RWPE1 (cell line): ENCODE data around the gene KRT78.

Source experiments
- CTCF ChIA-PET: fragments of 350-600 bp; sonication (Branson Sonifier 250); formaldehyde crosslinking; extraction: SDS; loops from one replicate; lab custom pipeline; 2021; lab: Yijun Ruan, JAX
- POLR2A ChIA-PET: fragments of 400-600 bp; formaldehyde crosslinking; extraction: SDS; loops from one replicate; lab custom pipeline; 2020; ENCODE audit warnings: antibody characterized with exemption; ENCODE audit not compliant: low non-redundant PET; lab: Yijun Ruan, JAX
- DNase-seq: peaks from one replicate; pipeline ENCODE4 v3.0.0; 2012; ENCODE audit warnings: low spot score
- H3K27ac ChIP-seq: fragments of 450-650 bp; 2 replicates; pipeline ENCODE4 v1.5.1; 2017
- CTCF ChIP-seq: fragments of 450-650 bp; conservative IDR thresholded peaks from 2 replicates; pipeline ENCODE4 v1.5.1; 2017; ENCODE audit warnings: low read depth, mild to moderate bottlenecking

The KRT78 gene

GRCh38 chr12:52798671-52799504 lies 49.9 kb downstream of the KRT78 start:
- ChIA-PET POLR2A (no interaction called here), CTCF (no interaction called here)
- DNase-seq, result peak; percentile 85
- TF ChIP-seq CTCF, result no peak
- H3K27ac ChIP-seq, result no peak overlapping the region

DNA sequence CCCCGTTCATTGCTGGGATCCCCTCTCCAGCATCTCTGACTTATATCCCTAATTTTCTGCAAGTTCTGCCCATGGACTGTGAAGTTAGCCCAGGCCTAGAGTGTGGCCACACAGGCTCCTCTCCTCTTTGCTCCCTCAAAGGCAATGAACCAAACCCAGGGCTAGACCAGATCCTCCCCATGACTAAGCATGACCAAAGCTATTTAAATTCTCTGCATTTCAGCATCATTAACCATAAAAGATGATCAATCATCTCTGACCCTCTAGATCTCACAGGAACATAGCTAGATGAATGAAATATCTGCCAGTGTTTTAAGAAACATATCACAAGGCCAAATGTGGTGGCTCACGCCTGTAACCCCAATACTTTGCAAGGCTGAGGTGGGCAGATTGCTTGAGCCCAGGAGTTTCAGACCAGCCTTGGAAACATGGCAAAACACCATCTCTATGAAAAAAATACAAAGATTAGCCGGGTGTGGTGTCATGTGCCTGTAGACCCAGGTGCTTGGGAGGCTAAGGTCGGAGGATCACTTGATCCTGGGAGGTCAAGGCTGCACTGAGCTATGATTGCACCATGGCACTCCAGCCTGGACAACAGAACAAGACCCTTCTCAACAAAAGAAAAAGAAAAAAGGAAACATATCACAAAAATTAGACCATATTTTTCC lies 50.7 kb downstream of the KRT78 start:
- CTCF ChIA-PET, result interaction anchor here (0.7 kb wide), 1 partner anchor 25 kb away, joined by 3 read pairs; no protein-coding TSS in a partner anchor
- TF ChIP-seq CTCF, result no peak
- DNase-seq, result peak; percentile 64
- no peak overlapping the region for H3K27ac ChIP-seq
- POLR2A ChIA-PET, result no interaction called here

DNA sequence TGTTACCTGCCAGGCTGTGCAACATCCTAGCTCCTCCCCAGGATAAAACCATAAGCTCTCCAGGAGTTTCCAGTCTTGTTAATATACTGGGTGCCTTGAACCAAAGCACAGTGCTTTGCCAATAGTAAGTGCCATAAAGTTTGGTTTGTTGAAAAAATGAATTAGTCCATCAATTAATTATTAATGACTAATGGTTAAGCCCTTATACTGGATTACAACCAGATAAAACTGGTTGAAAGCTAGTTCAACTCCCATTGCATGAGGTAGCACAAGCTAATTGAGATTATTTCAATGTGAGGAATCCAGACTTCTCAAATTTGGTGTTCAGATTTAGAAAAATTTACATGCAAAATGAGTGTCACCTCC lies 51.3 kb downstream of the KRT78 start:
- POLR2A ChIA-PET, result no interaction called here
- no peak for DNase-seq
- H3K27ac ChIP-seq, result no peak overlapping the region
- CTCF ChIA-PET, result interaction anchor here (0.7 to 1.2 kb wide), 2 partner anchors 25 to 68 kb away, joined by 3 to 6 read pairs; no protein-coding TSS in a partner anchor
- no peak for TF ChIP-seq CTCF

DNA sequence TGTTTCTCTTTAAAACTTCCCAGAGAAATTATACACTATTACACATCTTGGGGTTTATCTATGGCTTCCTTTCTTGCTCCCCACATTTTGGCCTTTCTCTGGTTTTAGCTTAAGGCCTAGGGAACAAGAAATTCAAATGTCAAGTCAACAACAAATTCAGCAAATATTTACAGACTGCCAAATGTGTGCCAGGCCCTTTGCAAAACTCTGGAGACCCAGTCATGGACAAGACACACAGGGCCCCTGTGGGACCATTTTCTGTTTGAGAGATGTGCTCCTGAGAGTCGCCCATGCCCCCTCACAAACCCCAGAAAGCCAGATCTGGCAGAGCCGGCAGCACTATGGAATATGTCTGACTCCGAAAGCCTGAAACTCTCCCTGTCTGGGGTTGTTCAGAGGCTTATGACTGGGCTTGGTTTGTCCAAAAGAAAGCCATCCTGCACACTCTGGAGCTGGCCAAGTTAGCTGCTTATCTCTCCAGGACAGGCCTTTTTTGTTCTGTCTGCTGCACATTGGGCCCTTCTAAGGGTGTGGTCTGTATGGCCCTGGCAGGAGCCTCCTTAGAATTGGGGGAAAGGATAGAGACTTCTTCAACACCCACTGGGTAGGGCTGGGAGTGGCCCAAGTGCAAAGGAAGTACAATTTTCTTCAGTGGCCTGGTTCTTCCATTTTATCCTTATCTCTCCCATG lies 51.8 kb downstream of the KRT78 start:
- ChIA-PET POLR2A (no interaction called here), CTCF (interaction anchor here (1.2 kb wide), 1 partner anchor 69 kb away, joined by 6 read pairs; no protein-coding TSS in a partner anchor)
- H3K27ac ChIP-seq, result no peak overlapping the region
- TF ChIP-seq CTCF, result no peak
- DNase-seq, result no peak

DNA sequence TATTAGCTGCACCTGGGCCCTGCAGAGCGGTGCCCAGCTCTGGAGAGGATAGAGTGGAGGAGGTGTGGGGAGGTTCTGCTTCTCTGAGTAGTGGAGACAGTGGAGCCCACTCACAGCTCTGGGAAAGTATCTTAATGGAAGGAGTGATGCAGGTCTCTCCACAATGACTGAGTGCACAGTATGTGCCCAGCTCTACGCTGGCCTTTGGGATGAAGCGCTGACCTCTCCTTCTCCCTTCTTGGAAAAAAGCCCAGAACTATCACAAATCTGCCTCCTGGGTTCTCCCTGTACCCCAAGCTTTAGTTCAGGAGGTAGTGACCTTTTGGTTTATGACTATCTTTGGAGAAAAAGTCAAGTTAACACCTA lies 52.4 kb downstream of the KRT78 start:
- TF ChIP-seq CTCF, result no peak
- H3K27ac ChIP-seq, result no peak overlapping the region
- no peak for DNase-seq
- CTCF ChIA-PET, result interaction anchor here (1.0 to 1.2 kb wide), 2 partner anchors 17 to 69 kb away, joined by 3 to 6 read pairs; no protein-coding TSS in a partner anchor
- POLR2A ChIA-PET, result no interaction called here
